HG03558 (cell line): ENCODE measurements around the gene RASSF3.

Source experiments
- ATAC-seq: cut with Tn5 transposase; IDR thresholded peaks from one replicate; pipeline ENCODE4 v1.9.1; 2021; ENCODE audit warnings: moderate number of reproducible peaks; ENCODE audit not compliant: unreplicated experiment; ENCODE audit errors: extremely low read depth

RASSF3 gene

GRCh38 chr12:64716371-64716770 lies 106.1 kb downstream of the RASSF3 start:
- no peak for ATAC-seq

- ATAC-seq, result no peak
Observed at GRCh38 chr12:64716839-64717455, 106.7 kb downstream of the RASSF3 start.

GRCh38 chr12:64718649-64719048 lies 108.4 kb downstream of the RASSF3 start:
- no peak for ATAC-seq

GRCh38 chr12:64720884-64721283 lies 110.6 kb downstream of the RASSF3 start:
- no peak for ATAC-seq

- no peak for ATAC-seq
Observed at GRCh38 chr12:64722835-64723234, 112.5 kb downstream of the RASSF3 start.

- ATAC-seq, result no peak
Observed at GRCh38 chr12:64723630-64724029, 113.3 kb downstream of the RASSF3 start.

GRCh38 chr12:64724201-64724745 lies 114.0 kb downstream of the RASSF3 start:
- ATAC-seq, result no peak

GRCh38 chr12:64729909-64730587 lies 119.8 kb downstream of the RASSF3 start:
- ATAC-seq, result no peak

- no peak for ATAC-seq
Observed at GRCh38 chr12:64730588-64730969, 120.3 kb downstream of the RASSF3 start.

GRCh38 chr12:64731683-64732082 lies 121.4 kb downstream of the RASSF3 start:
- ATAC-seq, result no peak

GRCh38 chr12:64733857-64734256 lies 123.6 kb downstream of the RASSF3 start:
- ATAC-seq, result no peak

GRCh38 chr12:64735442-64735841 lies 125.1 kb downstream of the RASSF3 start:
- ATAC-seq, result no peak

GRCh38 chr12:64736771-64737170 lies 126.5 kb downstream of the RASSF3 start:
- ATAC-seq, result no peak

- ATAC-seq, result no peak
Observed at GRCh38 chr12:64737539-64737938, 127.2 kb downstream of the RASSF3 start.

- no peak for ATAC-seq
Observed at GRCh38 chr12:64739778-64740177, 129.5 kb downstream of the RASSF3 start.

GRCh38 chr12:64740646-64741045 lies 130.4 kb downstream of the RASSF3 start:
- ATAC-seq, result no peak

- no peak for ATAC-seq
Observed at GRCh38 chr12:64742416-64742815, 132.1 kb downstream of the RASSF3 start.

- ATAC-seq, result no peak
Observed at GRCh38 chr12:64743206-64743605, 132.9 kb downstream of the RASSF3 start.

- ATAC-seq, result no peak
Observed at GRCh38 chr12:64744422-64745258, 134.3 kb downstream of the RASSF3 start.

GRCh38 chr12:64745259-64745807 lies 135.0 kb downstream of the RASSF3 start:
- no peak for ATAC-seq

- no peak for ATAC-seq
Observed at GRCh38 chr12:64745980-64746379, 135.7 kb downstream of the RASSF3 start.
